ENCODE measurements around the gene ZNF469. TPM values are rescaled to one million over a fixed set of nuclear protein-coding genes. Genes with fewer than 3 reads are reported as not detected.

ZNF469 gene
- total and polyA plus RNA-seq, 2 donors (not counting 3 experiments of a cell fraction or from before 2014, with no cell fraction given): 0.90 to 5.7 TPM

GRCh38 chr16:88340755-88341150 is 42.0 kb upstream of the ZNF469 start:
- intact Hi-C loops (cut with micrococcal nuclease): no loop called here
- BruUV-seq (replicated peaks): no TSS peak
- TF ChIP-seq POLR2A (IDR thresholded peaks at IDR 0.05; ENCODE audit: low read depth, low read length) (no peak), GATA2 (IDR thresholded peaks at IDR 0.05; ENCODE audit: insufficient read depth, insufficient read length, low read depth, low read length) (no peak), EZH2 (IDR thresholded peaks at IDR 0.05; ENCODE audit: borderline replicate concordance, low read depth, low read length, severe bottlenecking) (no peak), FOS (IDR thresholded peaks at IDR 0.05; ENCODE audit: borderline replicate concordance, insufficient read depth, low read length) (no peak), MYC (IDR thresholded peaks at IDR 0.05; ENCODE audit: low read depth, low read length) (no peak), JUN (IDR thresholded peaks at IDR 0.05; ENCODE audit: borderline replicate concordance, insufficient read depth, insufficient read length, low read depth) (no peak), POLR2AphosphoS5 (IDR thresholded peaks at IDR 0.05; ENCODE audit: insufficient read depth, low read depth, low read length) (no peak)
- TF ChIP-seq, protein P1, sequence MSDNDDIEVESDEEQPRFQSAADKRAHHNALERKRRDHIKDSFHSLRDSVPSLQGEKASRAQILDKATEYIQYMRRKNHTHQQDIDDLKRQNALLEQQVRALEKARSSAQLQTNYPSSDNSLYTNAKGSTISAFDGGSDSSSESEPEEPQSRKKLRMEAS (IDR thresholded peaks at IDR 0.05; ENCODE audit: insufficient read depth, insufficient read length): no peak
- TF ChIP-seq, protein P2, sequence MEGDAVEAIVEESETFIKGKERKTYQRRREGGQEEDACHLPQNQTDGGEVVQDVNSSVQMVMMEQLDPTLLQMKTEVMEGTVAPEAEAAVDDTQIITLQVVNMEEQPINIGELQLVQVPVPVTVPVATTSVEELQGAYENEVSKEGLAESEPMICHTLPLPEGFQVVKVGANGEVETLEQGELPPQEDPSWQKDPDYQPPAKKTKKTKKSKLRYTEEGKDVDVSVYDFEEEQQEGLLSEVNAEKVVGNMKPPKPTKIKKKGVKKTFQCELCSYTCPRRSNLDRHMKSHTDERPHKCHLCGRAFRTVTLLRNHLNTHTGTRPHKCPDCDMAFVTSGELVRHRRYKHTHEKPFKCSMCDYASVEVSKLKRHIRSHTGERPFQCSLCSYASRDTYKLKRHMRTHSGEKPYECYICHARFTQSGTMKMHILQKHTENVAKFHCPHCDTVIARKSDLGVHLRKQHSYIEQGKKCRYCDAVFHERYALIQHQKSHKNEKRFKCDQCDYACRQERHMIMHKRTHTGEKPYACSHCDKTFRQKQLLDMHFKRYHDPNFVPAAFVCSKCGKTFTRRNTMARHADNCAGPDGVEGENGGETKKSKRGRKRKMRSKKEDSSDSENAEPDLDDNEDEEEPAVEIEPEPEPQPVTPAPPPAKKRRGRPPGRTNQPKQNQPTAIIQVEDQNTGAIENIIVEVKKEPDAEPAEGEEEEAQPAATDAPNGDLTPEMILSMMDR (IDR thresholded peaks at IDR 0.05; ENCODE audit: extremely low read depth in 1 of 2, insufficient read depth in 1 of 2, low read depth in 1 of 2, low read length in 2 of 2): no peak
- no peak for DNase-seq (ENCODE audit: low read depth, low spot score)
- Histone ChIP-seq H3K4me1 (ENCODE audit: control insufficient read depth, extremely low read depth, insufficient read depth, low read length) (no peaks in the 10 kb centered on the region), H3K9me1 (replicated peaks; ENCODE audit: control insufficient read depth, extremely low read depth, insufficient read depth, low read length) (no peaks in the 10 kb centered on the region), H4K20me1 (replicated peaks; ENCODE audit: control insufficient read depth, extremely low read depth, insufficient read depth, low read length) (no peaks in the 10 kb centered on the region), H3K4me3 (replicated peaks in 1 of 3; ENCODE audit: insufficient read depth in 1 of 3, low read depth in 1 of 3, low read length in 3 of 3) (no peak overlapping the region), H3K27ac (ENCODE audit: insufficient read depth, low read depth, low read length) (no peak overlapping the region), H3K27me3 (ENCODE audit: control insufficient read depth in 2 of 2, insufficient read depth in 2 of 2, low read length in 2 of 2) (no peaks in the 10 kb centered on the region), H3K9me3 (replicated peaks; ENCODE audit: control insufficient read depth, insufficient read depth, low read length) (no peaks in the 10 kb centered on the region), H3K9ac (replicated peaks; ENCODE audit: extremely low read depth, insufficient read depth, low read length) (no peak overlapping the region), H3K4me2 (ENCODE audit: insufficient read depth, low read length) (no peak overlapping the region), H2AFZ (ENCODE audit: low read depth, low read length) (no peak overlapping the region), H3K79me2 (ENCODE audit: control insufficient read depth, insufficient read depth, low read length) (no peaks in the 10 kb centered on the region), H3K36me3 (ENCODE audit: control insufficient read depth in 2 of 2, extremely low read depth in 1 of 2, insufficient read depth in 2 of 2, low read length in 2 of 2) (no peaks in the 10 kb centered on the region)
- no peak for FAIRE-seq
- ChIA-PET CTCF (no interaction called here), POLR2A (no interaction called here)
- dilution Hi-C loops (cut with MboI; ENCODE audit: extremely low pct_ligation_motif_present, low sequenced_read_pairs): no loop called here
